Measurements from ENCODE around the gene VSTM2B.

VSTM2B gene

GRCh38 chr19:29497241-29497640, 28.6 kb upstream of the VSTM2B start:
- DNase-seq, result no peak

DNA sequence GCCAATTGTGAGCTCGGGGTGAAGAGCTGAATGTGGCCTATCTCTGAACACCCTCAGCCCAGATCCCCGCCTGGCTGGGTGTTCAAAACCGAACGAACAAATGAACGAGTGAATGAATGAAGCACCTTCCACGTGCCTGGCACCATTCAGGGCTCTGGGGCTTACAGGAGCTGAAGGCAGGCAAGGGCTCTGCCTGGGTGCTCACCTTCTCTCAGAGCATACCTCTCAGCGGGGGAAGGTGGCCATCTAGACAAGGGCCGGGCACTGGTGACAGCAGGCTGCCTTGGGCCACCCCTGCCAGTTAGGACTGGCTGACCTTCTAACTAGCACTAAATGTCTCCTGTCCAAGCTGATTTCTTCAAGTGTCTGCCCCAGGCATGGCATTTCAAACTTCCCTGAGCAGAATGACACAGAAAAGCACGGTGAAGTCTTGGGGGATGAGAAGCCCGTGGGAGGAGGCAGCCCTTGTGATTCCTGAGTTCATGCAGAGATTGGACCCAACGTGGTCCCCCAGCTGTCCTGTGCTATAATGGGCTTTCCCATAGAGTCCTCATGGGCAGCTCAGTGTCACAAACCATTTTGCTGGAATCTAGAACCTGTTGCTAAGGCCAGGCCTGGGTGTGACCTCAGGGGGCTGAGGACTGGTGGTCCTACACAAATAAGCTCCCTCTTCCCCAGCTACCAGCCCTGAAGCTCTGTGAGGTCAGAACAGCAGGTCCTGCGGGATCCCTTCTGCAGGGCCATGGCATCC, 27.9 kb upstream of the VSTM2B start:
- DNase-seq, result no peak

DNA sequence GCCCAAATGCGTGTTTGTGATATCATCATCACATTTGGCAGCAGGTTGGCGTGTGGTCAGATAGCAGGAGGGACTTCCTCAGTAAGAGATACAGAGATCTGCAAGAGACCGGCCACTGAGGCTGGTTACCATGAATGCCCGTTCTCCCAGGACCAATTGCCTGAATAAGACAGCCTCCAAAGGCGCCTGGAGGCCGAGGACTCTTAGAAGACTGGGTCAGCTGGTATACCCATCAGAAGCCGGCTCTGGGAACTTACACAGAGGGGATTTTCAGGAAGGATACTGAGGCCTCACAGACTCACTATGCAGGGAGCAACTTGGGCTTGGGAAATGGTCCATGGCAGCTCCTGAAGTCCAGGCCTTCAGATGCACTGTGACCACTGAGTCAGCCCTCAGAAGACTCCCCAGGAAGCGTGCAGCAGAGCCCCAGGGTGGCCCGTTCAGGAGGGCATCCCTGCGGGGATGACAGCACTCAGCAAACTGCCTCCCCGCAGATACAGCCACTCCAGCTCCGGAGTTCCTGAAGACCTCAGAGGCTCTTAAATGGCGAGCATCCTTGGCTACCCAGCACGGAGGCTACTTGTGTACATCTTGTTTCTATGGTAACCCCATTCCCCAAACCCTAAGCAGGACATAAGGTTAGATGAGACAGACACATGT, 26.4 kb upstream of the VSTM2B start:
- no peak for DNase-seq

DNA sequence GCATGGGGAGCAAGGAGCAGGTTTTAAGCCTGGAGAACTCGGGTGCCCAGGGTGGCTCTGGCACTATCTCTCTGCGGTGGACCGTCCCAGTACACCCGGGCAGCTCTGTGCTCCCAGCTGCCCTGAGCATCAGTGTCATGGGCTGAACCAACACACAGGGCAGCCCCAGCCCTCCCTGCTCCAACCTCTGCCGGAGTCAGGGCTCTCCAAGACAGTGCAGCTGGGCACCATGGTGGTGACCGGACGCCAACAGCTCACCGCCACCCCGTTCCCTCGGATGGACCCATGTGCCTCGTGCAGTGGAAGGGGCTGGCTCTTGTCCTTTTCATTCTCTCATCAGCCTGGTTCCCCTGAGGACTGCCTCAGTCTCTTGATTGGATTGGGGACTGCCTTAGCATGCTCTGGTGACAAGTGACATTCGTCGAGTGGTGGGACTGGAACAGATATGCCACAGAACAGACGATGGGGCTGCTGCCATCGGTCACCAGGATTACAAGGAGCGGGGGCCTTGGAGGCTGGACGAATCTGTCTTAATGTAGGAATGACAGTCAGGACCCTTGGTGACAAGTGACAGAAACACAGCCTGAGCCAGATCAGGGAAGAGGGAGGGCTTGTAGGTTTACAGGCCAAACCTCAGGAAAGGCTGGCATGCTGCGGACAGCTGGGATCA, 25.7 kb upstream of the VSTM2B start:
- no peak for DNase-seq

DNA sequence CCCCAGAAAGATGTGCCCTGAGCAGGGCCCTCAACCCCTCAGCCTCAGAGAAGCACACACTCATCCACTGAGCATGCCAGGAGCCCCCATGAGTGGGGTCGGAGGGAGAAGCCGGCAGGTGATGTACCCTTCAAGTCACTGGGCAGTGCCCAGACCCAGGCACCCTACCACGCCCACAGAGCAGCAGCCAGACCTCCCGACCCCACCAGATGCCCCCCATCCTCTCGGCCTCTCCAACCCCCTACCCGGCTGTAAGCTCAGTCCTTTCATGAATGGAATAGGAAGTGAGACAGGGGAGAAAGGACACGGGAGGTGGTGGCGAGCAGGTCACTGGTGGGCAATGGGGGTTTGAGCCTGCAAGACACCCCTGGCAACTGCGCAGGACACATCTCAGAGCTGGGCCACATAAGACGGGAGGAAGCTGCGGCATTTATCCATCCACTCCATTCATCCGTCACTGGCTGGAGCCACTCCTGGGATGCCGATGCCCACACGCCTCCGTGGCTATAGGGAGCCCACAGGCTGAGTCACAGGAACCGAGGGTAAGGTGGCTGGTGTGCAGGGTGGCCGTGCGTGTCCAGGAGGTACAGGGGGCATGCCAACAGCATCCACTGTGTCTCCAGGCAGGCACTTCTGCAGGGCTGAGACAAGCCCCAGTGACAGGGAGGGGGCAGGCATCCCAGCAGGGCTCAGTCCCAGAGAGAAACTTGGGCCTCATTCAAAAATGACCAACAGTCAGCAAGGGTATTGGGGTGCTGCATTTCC, 23.8 kb upstream of the VSTM2B start:
- no peak for DNase-seq

- no peak for DNase-seq
Measured at GRCh38 chr19:29502581-29502850, 23.3 kb upstream of the VSTM2B start.

- DNase-seq, result no peak
Measured at GRCh38 chr19:29503140-29503758, 22.5 kb upstream of the VSTM2B start.

- no peak for DNase-seq
Measured at GRCh38 chr19:29503785-29504184, 22.0 kb upstream of the VSTM2B start.

GRCh38 chr19:29504454-29504853, 21.3 kb upstream of the VSTM2B start:
- DNase-seq, result no peak

GRCh38 chr19:29505097-29505824, 20.5 kb upstream of the VSTM2B start:
- DNase-seq, result no peak

DNA sequence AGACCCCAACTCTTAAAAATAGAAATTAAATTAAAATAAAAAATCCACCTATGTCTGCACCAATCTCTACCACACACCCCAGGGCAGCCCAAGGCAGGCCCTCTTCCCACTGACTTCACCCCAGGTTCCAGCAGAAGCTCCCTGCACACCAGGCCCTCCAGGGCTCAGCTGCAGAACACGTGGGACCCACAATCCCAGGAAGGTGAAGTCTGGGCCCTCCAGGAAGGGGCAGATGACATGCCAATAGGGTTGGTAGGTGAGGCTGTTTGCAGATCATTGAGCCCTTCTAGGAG, 19.2 kb upstream of the VSTM2B start:
- DNase-seq, result no peak

GRCh38 chr19:29507081-29507860, 18.5 kb upstream of the VSTM2B start:
- DNase-seq, result no peak

DNA sequence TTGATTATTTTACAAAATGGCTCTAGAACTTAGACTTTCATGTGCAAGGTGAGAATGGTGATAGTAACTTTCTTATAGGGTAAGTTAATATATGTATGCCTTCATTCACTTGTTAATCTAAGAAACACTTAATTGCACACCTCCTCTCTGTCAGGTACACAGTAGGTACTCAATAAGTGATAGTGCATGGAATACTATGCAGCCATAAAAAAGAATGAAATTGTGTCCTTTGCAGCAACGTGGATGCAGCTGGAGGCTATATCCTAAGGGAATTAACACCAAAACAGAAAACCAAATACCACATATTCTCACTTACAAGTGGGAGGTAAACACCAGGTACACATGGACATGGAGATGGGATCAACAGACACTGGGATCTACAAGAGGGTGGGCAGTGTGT, 17.6 kb upstream of the VSTM2B start:
- DNase-seq, result no peak

DNA sequence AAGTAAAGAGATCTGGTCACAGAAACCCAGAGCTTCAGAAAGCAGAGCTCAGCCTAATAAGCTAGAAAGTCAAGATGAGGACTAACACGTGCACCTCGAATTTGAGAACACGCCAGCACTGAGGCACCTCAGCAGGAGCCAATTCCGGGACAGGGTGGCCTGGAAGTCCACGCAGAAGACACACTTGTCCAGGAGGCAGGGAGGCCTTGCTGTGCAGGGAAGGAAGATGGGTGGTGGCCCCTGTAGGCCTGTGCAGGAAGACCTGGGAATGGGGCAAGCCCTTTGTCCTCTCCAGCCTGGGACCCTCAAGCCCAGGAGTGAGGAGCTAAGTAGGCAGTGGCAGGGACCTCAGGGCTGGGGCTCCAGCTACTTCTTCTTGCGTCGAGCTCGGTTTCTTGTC, 16.3 kb upstream of the VSTM2B start:
- DNase-seq, result no peak

DNA sequence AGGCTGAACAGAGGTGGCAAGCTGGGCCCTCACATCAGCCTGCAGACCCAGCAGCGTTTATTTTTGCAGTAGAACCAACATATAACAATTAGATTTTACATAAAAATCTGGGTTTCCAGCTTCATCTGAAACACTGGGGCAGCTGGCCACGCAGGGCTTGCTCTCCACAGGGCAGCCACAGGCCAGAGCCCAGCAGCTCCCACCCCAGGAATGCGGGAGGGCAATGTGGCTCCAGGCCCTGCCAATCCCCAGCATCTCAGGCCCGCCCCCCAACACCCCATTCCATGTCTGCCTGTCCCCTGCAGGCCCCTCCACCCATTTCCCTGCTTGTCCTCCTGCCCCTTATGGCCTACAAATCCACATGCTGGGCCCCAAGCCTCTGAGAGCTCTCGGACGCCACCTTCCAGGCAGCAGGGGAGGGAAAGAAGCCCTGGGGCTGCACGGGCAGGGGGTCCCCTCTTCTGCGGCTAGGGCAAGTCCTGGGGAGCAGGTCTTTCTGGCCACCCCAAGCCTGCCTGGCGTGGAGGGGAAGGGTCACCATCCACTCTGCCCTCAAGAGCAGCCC, 15.0 kb upstream of the VSTM2B start:
- DNase-seq, result no peak

GRCh38 chr19:29511768-29512167, 14.0 kb upstream of the VSTM2B start:
- DNase-seq, result no peak

- no peak for DNase-seq
Measured at GRCh38 chr19:29512748-29513147, 13.0 kb upstream of the VSTM2B start.

DNA sequence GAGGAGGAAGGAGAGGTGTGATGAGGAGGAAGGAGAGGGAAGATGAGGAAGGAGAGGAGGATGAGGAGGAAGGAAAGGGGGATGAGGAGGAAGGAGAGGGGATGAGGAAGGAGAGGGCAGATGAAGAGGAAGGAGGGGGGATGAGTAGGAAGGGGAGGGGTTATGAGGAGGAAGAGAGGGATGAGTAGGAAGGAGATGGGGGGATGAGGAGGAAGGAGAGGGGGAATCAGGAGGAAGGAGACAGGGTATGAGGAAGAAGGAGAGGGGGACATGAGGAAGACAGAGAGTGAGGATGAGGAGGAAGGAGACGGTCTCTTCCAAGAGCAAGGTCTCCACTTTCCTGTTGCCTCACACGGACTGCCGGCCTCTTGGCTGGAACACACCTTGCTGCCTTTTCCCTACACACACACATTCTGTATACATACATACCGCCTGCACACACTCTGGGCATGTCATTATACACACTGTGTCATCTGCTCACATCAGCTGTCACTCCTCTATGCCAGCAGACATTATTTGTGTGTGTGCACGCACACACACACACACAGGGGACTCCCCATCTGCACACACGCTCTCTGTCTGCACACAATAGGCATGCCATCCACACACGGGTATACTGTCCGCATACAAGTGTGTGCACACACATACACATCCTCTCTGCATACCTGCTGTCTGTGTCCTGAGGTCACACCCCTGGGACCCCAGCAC, 11.1 kb upstream of the VSTM2B start:
- DNase-seq, result no peak

GRCh38 chr19:29515233-29515619, 10.6 kb upstream of the VSTM2B start:
- DNase-seq, result no peak

DNA sequence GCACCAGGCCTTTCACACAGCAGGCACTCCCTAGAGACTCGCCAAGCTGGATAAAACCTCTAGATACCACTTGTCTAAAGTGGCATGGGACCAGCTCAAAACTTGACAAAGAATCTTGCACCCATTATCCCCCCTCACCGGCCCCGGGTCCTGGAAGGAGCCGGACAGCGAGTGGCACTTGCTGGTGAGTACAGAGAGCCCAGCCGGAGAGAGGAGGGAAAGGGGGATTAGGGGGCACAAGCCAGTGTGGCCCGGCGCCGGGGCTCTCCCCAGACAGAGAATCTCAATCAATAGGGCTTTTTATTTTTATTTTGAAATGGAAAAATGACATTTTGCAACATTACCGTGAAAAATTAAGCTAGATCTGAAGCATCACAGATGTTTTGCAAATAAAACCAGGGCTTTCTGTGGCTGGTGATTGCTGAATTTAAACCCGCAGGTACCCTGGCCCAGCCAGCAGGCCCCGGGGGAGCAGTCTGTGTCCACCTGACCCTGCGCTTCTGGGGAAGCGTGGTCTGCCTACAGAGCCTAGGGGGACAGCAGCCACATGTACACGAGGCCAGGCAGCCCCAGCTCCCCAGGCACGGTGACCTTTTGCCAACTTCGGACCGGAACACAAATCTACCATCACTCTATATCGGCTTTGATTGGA, 10.0 kb upstream of the VSTM2B start:
- no peak for DNase-seq

- no peak for DNase-seq
Measured at GRCh38 chr19:29516358-29516725, 9.5 kb upstream of the VSTM2B start.
